Measurements from ENCODE around the gene FAM136A. TPM values are rescaled to one million over a fixed set of nuclear protein-coding genes. Genes with fewer than 3 reads are reported as not detected.
"Not testable (repeated sequence)": the region's sequence is repeated elsewhere in the genome, so short reads cannot be mapped to it uniquely, and the experiment has no call there.

FAM136A gene
- total RNA-seq, 1 donor from 2014 or later: 89.7 TPM

- H3K4me3 Mint-ChIP-seq: no peak overlapping the region
- H3K27ac Mint-ChIP-seq: no peak overlapping the region
- H3K9me3 Mint-ChIP-seq: no peaks in the 10 kb centered on the region
- intact Hi-C loops (cut with micrococcal nuclease): no loop called here
- H3K4me1 Mint-ChIP-seq: peaks cover 7% of the 10 kb centered on the region
- H3K36me3 Mint-ChIP-seq (ENCODE audit: low read depth): no peaks in the 10 kb centered on the region
- H3K27me3 Mint-ChIP-seq: peaks cover 25% of the 10 kb centered on the region
- no peak for DNase-seq
Observed at GRCh38 chr2:70321370-70321769, 19.5 kb upstream of the FAM136A start.

DNA sequence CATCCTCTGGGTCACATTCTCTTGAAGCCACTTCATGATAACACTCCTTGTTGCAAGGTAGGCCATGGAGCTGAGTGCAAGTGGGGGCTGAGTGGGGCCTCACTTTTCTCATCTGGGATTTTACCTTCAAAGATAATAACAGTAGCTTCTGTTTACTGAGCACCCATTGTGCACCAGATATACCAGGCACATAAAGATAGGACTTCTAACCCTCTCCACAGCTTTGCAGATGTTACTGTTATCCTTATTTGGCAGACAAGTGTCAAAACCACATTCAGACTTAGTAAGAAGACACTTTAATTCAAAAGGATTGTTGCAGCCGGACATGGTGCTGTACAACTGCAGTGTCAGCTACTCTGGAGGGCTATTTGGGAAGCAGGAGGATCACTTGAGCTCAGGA is 12.8 kb upstream of the FAM136A start:
- Mint-ChIP-seq H3K27me3 (peaks cover 25% of the 10 kb centered on the region), H3K36me3 (ENCODE audit: low read depth) (no peaks in the 10 kb centered on the region), H3K9me3 (no peaks in the 10 kb centered on the region), H3K27ac (no peak overlapping the region), H3K4me3 (no peak overlapping the region), H3K4me1 (peaks cover 5% of the 10 kb centered on the region)
- intact Hi-C loops (cut with micrococcal nuclease): no loop called here
- no peak for DNase-seq

DNA sequence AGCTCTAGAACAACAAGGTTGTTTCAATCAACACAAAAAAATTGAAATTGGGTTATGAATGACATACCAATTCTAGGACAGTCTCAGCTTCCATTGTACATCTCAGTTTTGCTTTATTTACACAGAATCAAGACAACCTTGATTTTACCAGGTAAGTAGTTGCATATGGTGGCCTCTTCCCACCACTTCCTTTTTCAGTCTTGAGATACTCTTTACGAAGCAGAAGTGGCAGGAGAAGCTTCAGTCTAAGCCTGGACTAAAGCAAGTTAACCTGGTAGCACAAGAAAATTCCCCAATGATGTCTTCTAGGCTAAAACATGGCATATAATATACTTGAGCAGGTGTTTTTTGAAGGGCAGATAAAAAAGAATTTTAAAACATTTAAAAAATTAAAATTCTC is 10.7 kb upstream of the FAM136A start:
- Mint-ChIP-seq H3K27ac (no peak overlapping the region), H3K9me3 (no peaks in the 10 kb centered on the region), H3K4me1 (peaks cover 5% of the 10 kb centered on the region), H3K36me3 (ENCODE audit: low read depth) (no peaks in the 10 kb centered on the region), H3K27me3 (peaks cover 22% of the 10 kb centered on the region), H3K4me3 (no peak overlapping the region)
- intact Hi-C loops (cut with micrococcal nuclease): no loop called here
- DNase-seq: no peak

DNA sequence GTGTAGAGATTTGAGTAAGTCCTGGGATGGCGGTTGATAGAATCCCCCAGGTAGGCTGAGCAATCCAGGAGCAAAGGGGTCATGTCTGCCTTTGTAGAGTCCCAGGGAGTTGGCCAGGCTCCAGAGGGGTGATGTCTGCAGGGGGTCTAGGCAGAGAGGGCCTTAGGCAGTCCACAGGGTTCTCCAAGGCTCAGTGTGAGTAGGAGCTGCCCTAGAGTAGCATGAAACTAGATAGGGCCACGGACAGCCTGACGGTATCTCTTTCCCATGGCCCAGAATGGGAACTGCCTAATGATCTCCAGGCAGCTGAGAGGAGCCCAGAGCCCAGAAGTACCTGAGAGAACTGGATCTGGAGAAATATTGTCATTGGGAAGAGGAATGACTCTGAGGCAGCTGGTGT is 9.0 kb upstream of the FAM136A start:
- intact Hi-C loops (cut with micrococcal nuclease): no loop called here
- H3K27ac Mint-ChIP-seq: no peak overlapping the region
- H3K36me3 Mint-ChIP-seq (ENCODE audit: low read depth): no peaks in the 10 kb centered on the region
- DNase-seq: no peak
- H3K27me3 Mint-ChIP-seq: peaks cover 15% of the 10 kb centered on the region
- no peaks in the 10 kb centered on the region for H3K9me3 Mint-ChIP-seq
- no peak overlapping the region for H3K4me3 Mint-ChIP-seq
- no peaks in the 10 kb centered on the region for H3K4me1 Mint-ChIP-seq

DNA sequence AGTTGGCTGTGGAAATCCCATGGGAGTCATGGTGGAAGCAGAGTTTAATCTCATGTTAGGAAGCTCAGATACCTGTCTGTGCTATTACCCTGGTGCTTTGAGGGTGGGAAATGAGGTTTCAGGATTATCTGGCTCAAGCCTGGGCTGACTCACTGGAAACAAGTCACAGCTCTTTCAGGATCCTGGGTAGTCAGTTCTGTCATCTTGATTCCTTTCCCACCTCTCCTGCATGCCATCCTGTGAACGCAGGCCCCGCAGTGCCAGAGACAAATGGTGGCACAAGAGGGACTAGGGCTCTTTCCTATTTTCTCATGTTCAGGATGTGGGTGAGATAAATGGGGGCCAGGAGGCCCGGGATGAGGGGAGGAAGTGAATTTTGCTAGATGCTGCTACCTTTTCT is 3.7 kb upstream of the FAM136A start:
- Mint-ChIP-seq H3K4me3 (no peak overlapping the region), H3K27ac (no peak overlapping the region), H3K9me3 (no peaks in the 10 kb centered on the region), H3K27me3 (peaks cover 6% of the 10 kb centered on the region), H3K36me3 (ENCODE audit: low read depth) (peaks cover 7% of the 10 kb centered on the region), H3K4me1 (peaks cover 18% of the 10 kb centered on the region)
- no peak for DNase-seq
- intact Hi-C loops (cut with micrococcal nuclease): loop anchor here (2.0 to 10.0 kb wide), 2 partner anchors 549 to 643 kb away; no protein-coding TSS in a partner anchor

- Mint-ChIP-seq H3K27me3 (peaks cover 1% of the 10 kb centered on the region), H3K36me3 (ENCODE audit: low read depth) (peaks cover 14% of the 10 kb centered on the region), H3K4me3 (no peak overlapping the region), H3K27ac (no peak overlapping the region), H3K4me1 (peaks cover 23% of the 10 kb centered on the region), H3K9me3 (no peaks in the 10 kb centered on the region)
- intact Hi-C loops (cut with micrococcal nuclease): loop anchor here (1.0 to 10.0 kb wide), 6 partner anchors 248 to 644 kb away; partner anchors contain the start of gene TGFA
- DNase-seq: no peak
Observed at GRCh38 chr2:70304498-70304897, 2.6 kb upstream of the FAM136A start.

DNA sequence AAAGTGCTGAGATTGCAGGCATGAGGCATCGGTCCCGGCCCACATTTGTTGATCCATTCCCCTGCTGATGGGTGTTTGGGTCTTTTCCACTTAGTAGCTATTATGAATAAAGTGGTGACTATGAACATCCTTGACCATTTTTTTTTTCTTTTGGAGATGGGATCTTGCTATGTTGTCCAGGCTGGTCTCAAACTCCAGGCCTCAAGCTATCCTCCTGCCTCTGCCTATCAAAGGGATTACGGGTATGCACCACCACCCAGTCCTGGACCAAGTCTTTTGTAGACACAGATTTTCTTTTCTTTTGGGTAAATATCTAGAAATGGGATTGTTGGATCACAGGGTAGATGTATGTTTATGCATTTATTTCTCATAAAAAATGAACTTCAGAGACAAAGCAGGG is 1.3 kb upstream of the FAM136A start:
- H3K27ac Mint-ChIP-seq: no peak overlapping the region

DNA sequence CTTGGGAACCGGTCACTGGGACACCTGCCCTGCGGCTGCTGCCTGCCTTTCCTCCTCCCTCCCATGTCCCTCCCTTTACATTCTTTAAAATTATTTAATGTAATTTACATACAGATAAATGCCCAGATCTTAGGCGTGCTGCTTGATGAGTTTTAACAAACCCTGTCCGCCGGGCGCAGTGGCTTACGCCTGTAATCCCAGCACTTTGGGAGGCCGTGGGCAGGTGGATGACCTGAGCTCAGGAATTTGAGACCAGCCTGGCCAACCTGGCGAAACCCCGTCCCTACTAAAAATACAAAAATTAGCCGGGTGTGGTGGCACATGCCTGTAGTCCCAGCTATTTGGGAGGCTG is 304 bp upstream of the FAM136A start:
- Mint-ChIP-seq H3K4me3 (peak overlapping the region; percentile 91), H3K36me3 (ENCODE audit: low read depth) (peaks cover 31% of the 10 kb centered on the region), H3K27ac (peak overlapping the region; percentile 93), H3K4me1 (peaks cover 33% of the 10 kb centered on the region)
- not testable (repeated sequence) for H3K9me3 Mint-ChIP-seq, H3K27me3 Mint-ChIP-seq, DNase-seq
- intact Hi-C loops (cut with micrococcal nuclease): loop anchor here (2.0 to 10.0 kb wide), 5 partner anchors 53 to 553 kb away; partner anchors contain the start of genes TGFA and TIA1

More for the DNA sequence above, 1.3 kb upstream of the FAM136A start:
- no peaks in the 10 kb centered on the region for H3K9me3 Mint-ChIP-seq
- peaks cover 24% of the 10 kb centered on the region for H3K36me3 Mint-ChIP-seq (ENCODE audit: low read depth)
- H3K4me3 Mint-ChIP-seq: no peak overlapping the region
- no peak for DNase-seq
- intact Hi-C loops (cut with micrococcal nuclease): loop anchor here (2.0 to 10.0 kb wide), 5 partner anchors 54 to 552 kb away; partner anchors contain the start of genes TGFA and TIA1
- no peaks in the 10 kb centered on the region for H3K27me3 Mint-ChIP-seq
- H3K4me1 Mint-ChIP-seq: peaks cover 29% of the 10 kb centered on the region

DNA sequence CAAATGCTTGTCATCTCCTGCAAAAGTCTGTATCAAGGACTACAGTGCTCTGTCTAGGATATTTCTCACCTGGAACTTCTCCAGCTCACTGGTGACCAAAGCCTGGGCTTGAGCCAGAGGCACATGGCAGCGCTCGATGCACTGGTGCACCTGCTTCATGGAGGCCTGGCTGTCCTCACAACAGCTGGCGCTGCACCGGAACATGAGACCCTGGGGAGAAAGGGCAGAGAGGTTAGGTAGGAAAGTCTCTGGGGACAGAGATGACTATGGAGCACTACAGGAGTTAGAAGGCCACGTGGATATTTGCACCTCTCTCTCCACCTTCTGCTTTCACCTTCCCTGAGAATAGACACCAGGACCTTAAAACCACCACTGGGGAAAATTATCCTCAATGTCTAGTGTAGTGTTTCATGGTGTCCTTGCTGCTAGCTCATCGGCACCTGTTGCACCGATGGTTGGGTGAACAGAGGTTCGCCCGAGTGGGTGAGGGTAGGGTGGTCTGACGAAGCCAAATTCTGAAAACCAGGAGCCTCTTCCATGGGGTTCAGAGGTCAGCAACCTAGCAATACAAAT is 1.0 kb downstream of the FAM136A start:
- H3K36me3 Mint-ChIP-seq (ENCODE audit: low read depth): peaks cover 40% of the 10 kb centered on the region

DNA sequence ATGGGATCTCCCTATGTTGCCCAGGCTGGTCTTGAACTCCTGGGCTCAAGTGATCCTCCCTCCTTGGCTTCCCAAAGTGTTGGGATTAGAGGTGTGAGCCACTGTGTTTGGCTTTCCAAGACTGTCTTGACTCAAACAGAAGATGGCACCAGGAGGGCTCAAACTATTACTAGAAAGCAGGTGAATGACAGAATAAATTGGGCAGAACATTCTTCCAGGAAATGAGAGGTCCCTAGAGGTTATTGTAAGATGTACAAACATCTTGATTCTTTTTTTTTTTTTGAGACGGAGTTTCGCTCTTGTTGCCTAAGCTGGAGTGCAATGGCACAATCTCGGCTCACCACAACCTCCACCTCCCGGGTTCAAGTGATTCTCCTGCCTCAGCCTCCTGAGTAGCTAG is 4.0 kb downstream of the FAM136A start:
- DNase-seq; intact Hi-C loops (cut with micrococcal nuclease): not testable (repeated sequence)
- peaks cover 38% of the 10 kb centered on the region for H3K4me1 Mint-ChIP-seq

More for the DNA sequence above, 1.0 kb downstream of the FAM136A start:
- H3K27me3 Mint-ChIP-seq: no peaks in the 10 kb centered on the region
- peak overlapping the region; percentile 91 for H3K4me3 Mint-ChIP-seq
- DNase-seq: peak; percentile 60
- peak overlapping the region; percentile 93 for H3K27ac Mint-ChIP-seq
- peaks cover 42% of the 10 kb centered on the region for H3K4me1 Mint-ChIP-seq
- H3K9me3 Mint-ChIP-seq: no peaks in the 10 kb centered on the region
- intact Hi-C loops (cut with micrococcal nuclease): loop anchor here (1.0 to 10.0 kb wide), 4 partner anchors 8 to 554 kb away; partner anchors contain the start of genes SNRPG and TGFA

DNA sequence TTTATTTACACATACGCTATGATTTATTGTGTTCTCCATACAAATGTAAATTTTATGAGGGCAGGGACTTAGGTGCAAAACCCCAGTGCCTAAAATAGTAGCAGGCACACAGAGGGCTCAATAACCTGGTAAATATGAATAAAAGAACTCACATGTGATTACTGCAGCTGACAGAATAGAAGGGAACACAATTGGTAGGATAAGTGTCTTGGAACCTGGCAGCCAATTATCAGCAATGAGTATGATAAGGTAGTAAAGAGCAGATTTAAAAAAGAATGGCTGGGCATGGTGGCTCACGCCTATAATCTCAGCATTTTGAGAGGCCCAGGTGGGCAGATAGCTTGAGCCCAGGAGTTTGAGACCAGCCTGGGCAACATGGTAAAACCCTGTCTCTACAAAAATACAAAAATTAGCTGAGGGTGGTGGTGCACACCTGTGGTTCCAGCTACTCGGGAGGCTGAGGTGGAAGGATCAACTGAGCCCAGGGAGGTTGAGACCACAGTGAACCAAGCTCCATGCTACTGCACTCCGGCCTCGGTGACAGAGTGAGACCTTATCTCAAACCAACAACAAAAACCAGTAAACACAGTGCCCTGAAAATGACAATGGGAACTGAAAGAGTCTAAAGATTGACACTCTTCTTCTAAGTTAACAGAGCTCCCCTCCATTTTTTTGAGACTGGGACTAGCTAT is 18.2 kb downstream of the FAM136A start:
- Mint-ChIP-seq H3K4me1 (peaks cover 26% of the 10 kb centered on the region), H3K4me3 (no peak overlapping the region), H3K27ac (no peak overlapping the region), H3K27me3 (no peaks in the 10 kb centered on the region), H3K9me3 (no peaks in the 10 kb centered on the region), H3K36me3 (ENCODE audit: low read depth) (peaks cover 66% of the 10 kb centered on the region)
- DNase-seq: no peak
- intact Hi-C loops (cut with micrococcal nuclease): no loop called here

More for the DNA sequence above, 4.0 kb downstream of the FAM136A start:
- Mint-ChIP-seq H3K36me3 (ENCODE audit: low read depth) (peaks cover 47% of the 10 kb centered on the region), H3K27ac (peak overlapping the region; percentile 25)
- not testable (repeated sequence) for H3K27me3 Mint-ChIP-seq, H3K4me3 Mint-ChIP-seq, H3K9me3 Mint-ChIP-seq

DNA sequence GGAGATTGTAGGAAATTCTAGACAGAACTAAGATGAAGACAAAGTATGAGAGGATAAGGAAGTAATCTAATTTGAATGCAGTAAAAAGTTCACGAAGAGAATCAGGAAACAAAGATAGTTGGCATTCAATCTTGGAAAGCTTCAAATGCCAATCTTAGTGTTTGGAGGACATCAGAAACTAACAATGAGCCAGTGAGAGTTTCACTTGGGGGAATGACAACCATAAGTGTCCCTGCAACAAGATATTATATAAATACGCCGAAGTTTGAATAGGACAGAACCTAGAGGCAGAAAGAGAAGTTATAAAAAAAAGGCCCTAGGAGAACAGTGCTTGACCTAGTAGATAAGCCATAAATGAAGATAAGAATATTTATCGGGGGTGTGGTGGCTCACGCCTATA is 19.4 kb downstream of the FAM136A start:
- Mint-ChIP-seq H3K4me3 (no peak overlapping the region), H3K4me1 (peaks cover 21% of the 10 kb centered on the region), H3K9me3 (no peaks in the 10 kb centered on the region), H3K27ac (no peak overlapping the region), H3K27me3 (no peaks in the 10 kb centered on the region), H3K36me3 (ENCODE audit: low read depth) (peaks cover 64% of the 10 kb centered on the region)
- no peak for DNase-seq
- intact Hi-C loops (cut with micrococcal nuclease): no loop called here

- H3K27me3 Mint-ChIP-seq: no peaks in the 10 kb centered on the region
- no peak for DNase-seq
- peaks cover 15% of the 10 kb centered on the region for H3K4me1 Mint-ChIP-seq
- peaks cover 56% of the 10 kb centered on the region for H3K36me3 Mint-ChIP-seq (ENCODE audit: low read depth)
- intact Hi-C loops (cut with micrococcal nuclease): no loop called here
- H3K9me3 Mint-ChIP-seq: no peaks in the 10 kb centered on the region
- no peak overlapping the region for H3K27ac Mint-ChIP-seq
- H3K4me3 Mint-ChIP-seq: no peak overlapping the region
Observed at GRCh38 chr2:70280242-70280798, 21.5 kb downstream of the FAM136A start.

DNA sequence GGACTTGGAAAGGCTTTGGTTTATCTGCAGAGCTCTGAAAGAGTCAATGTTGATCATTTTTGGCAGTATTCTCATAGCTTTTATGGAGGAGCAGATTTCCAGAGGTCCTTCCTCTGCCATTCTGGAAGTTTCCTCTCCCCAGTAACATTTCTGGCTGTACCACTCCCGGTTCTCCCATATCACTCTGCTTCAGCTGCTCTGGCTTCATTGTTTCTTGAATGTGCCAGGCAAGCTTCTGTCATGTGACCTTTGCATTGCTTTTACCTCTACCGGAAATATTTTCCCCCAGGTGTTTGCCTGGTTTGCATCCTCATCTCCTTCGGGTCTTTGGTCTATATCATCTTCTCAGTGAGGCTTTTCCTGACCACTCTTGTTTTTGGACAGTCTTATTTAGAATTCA is 31.5 kb downstream of the FAM136A start:
- Mint-ChIP-seq H3K36me3 (ENCODE audit: low read depth) (peaks cover 32% of the 10 kb centered on the region), H3K4me3 (no peak overlapping the region), H3K4me1 (peaks cover 2% of the 10 kb centered on the region), H3K9me3 (no peaks in the 10 kb centered on the region), H3K27ac (no peak overlapping the region), H3K27me3 (no peaks in the 10 kb centered on the region)
- intact Hi-C loops (cut with micrococcal nuclease): no loop called here
- DNase-seq: no peak

Measured in activated CD4-positive, alpha-beta T cell treated with anti-CD3 and anti-CD28 coated beads, Interleukin-2, amount 10 ng/mL, durations not matched to agents 24 days and 14 days (primary cell).